Stimulated activated CD8-positive, alpha-beta memory T cell treated with anti-CD3 and anti-CD28 coated beads, Interleukin-7, amount 100 ng/mL, for 1 hour (primary cell): ENCODE results near the gene SGMS1.
"Not testable (repeated sequence)": the region's sequence is repeated elsewhere in the genome, so short reads cannot be mapped to it uniquely, and the experiment has no call there.

Experiments
- DNase-seq, 2 donors: peaks; one replicate each; pipeline ENCODE4 v3.0.0-alpha.2; 2020; ENCODE audit warnings: low read depth in 2 of 2

Gene SGMS1

DNA sequence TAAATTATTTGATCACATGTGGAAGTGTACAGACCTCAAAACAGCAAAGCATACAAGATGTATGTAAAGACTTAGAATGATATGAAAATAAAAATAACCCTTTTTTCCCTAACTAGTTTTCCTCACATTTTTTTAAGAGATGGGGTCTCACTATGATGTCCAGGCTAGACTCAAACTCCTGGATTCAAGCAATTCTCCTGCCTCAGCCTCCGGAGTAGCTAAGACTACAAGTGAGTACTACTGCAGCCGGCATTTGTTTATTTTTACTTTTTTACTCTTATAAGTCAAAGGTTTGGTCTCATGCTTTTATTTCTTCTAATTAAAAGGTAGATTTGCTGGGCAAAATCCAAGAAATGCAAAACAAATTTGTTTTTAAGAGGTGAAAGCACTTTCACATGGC, 248.0 kb downstream of the SGMS1 start:
- no peak for DNase-seq

GRCh38 chr10:50375051-50375452, 248.7 kb downstream of the SGMS1 start:
- no peak for DNase-seq

GRCh38 chr10:50373821-50374501, 249.8 kb downstream of the SGMS1 start:
- no peak for DNase-seq

DNA sequence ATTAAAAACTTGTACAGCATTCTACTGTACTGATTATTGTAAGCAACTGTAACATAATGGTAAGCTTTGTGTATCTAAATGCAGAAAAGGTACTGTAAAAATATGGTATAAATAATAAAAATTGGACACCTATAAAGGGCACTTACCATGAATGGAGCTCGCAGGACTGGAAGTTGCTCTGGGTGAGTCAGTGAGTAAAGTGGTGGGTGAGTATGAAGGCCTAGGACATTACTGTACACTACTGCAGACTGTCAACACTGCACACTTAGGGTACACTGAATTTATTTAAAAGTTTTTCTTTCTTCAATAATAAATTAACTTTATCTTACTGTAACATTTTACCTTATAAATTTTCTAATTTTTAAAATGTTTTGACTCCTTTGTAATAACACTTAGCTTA, 253.8 kb downstream of the SGMS1 start:
- no peak for DNase-seq

GRCh38 chr10:50367732-50368131, 256.0 kb downstream of the SGMS1 start:
- no peak for DNase-seq

- not testable (repeated sequence) for DNase-seq
Measured at GRCh38 chr10:50366421-50366820, 257.3 kb downstream of the SGMS1 start.

DNA sequence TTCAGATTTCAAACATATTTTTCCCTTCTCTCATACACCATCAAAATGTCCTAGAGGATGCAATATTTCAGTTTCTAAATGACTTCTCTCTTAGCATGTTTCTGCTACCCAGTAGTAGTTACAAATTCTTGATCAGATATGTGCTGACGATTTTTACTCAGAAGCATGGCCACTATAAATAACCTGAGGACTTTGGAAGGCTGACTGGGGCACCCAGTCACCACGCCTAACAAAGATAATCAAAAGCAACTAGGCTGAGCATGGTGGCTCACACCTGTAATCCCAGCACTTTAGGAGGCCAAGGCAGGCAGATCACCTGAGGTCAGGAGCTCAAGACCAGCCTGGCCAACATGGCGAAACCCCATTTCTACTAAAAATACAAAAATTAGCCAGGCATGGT, 259.0 kb downstream of the SGMS1 start:
- not testable (repeated sequence) for DNase-seq

DNA sequence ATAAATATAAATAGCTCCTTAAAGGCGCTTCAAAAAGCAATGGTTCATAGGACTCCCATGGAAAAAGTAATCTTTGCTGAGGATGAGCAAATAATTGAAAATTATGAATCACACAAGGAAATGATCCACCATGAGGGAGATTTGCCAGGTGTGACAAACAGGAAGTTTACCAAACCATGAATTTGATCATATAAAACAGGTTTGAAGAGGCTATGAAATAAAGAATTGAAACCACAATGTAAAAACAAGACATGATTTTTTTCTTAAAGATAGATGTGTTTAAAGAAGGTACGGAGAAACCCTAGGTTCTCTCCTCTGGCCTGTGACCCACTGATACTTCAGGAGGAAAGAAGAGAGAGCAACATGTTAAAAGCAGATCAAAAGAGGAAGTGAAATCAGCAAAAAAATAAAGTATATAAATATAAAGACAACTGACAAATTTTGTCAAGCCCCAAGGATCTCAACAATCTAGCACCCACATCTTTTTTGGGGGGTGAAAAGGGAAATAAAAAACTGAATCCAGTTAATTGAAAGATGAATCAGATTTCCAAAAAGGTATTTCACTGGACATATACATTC, 261.1 kb downstream of the SGMS1 start:
- DNase-seq: no peak

GRCh38 chr10:50361946-50362345, 261.8 kb downstream of the SGMS1 start:
- DNase-seq: no peak

- no peak for DNase-seq
Measured at GRCh38 chr10:50360077-50360850, 263.5 kb downstream of the SGMS1 start.

GRCh38 chr10:50358925-50359687, 264.6 kb downstream of the SGMS1 start:
- no peak for DNase-seq

DNA sequence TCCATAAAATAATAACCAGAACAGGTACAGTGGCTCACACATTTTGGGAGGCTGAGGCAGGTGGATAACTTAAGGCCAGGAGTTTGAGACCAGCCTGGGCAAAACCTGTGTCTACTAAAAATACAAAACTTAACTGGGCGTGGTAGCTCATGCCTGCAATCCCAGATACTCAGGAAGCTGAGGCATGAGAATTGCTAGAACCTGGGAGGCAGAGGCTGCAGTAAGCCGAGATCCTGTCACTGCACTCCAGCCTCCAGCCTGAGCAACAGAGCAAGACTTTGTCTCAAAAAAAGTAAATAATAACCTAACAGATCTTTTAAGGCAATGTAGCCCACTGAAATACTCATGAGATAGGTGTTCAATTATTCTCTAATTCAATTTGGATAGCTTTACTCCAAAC, 265.3 kb downstream of the SGMS1 start:
- no peak for DNase-seq

GRCh38 chr10:50356481-50356832, 267.3 kb downstream of the SGMS1 start:
- not testable (repeated sequence) for DNase-seq

DNA sequence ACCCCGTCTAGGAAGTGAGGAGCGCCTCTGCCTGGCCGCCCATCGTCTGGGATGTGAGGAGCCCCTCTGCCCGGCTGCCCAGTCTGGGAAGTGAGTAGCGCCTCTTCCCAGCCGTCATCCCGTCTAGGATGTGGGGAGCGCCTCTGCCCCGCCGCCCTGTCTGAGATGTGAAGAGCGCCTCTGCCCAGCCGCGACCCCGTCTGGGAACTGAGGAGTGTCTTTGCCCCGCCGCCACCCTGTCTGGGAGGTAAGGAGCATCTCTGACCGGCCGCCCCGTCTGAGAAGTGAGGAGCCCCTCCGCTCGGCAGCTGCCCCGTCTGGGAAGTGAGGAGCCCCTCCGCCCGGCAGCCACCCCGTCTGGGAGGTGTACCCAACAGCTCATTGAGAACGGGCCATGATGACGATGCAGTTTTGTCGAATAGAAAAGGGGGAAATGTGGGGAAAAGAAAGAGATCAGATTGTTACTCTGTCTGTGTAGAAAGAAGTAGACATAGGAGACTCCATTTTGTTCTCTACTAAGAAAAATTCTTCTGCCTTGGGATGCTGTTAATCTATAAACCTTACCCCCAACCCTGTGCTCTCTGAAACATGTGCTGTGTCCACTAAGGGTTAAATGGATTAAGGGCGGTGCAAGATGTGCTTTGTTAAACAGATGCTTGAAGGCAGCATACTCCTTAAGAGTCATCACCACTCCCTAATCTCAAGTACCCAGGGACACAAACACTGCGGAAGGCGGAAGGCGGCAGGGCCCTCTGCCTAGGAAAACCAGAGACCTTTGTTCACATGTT, 267.9 kb downstream of the SGMS1 start:
- DNase-seq: not testable (repeated sequence)

GRCh38 chr10:50351483-50352146, 272.1 kb downstream of the SGMS1 start:
- DNase-seq: no peak

- DNase-seq: no peak
Measured at GRCh38 chr10:50350366-50350765, 273.4 kb downstream of the SGMS1 start.

DNA sequence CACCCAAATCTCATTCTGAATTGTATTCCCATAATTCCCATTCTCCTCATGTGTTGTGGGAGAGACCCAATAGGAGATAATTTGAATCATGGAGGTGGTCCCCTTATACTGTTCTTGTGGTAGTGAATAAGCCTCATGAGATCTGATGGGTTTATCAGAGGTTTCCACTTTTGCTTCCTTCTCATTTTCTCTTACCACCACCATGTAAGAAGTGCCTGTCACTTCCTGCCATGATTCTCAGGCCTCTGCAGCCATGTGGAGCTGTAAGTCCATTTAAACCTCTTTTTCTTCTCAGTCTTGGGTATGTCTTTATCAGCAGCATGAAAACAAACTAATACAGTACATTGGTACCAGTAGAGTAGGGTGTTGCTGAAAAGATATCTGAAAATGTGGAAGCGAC, 274.2 kb downstream of the SGMS1 start:
- no peak for DNase-seq

DNA sequence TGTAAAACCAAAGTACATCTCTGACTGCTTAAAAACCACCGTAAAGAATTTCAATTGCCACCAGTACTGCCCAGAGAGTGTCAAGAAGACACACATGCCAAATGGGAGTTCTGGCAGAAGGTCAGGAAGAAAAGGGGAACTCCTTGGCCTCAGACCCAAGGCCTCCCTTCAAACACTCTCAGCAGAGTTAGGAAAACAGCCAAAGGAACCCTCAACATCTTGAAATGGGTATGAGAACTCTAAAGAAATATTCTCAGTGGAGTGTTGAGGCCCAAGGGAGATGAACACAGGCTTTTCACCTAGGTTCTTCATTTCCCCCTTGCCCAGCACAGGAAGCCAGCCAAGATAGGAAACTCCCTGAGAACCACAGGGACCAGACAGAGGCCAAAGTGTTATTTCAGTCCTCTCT, 276.4 kb downstream of the SGMS1 start:
- no peak for DNase-seq

DNA sequence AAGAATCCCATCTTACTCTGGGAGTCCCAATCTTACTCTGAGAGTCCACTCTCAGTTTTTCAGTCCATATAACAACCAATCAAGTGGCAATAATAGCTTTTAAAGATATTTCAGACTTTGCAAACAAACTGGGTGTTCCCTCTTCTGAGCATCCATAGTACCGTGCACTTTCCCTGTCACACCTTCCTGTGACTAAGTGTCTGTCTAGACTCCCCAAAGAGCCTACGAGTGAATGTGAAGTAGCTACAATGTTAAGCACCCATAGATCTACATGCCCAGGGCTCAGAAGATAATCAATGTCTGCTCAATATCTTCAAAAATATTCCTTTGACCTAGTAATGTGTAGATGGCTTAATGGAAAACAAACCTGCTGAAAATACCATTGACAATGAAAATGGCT, 276.8 kb downstream of the SGMS1 start:
- DNase-seq: no peak

- DNase-seq: no peak
Measured at GRCh38 chr10:50345545-50345944, 278.2 kb downstream of the SGMS1 start.
